MM.1S (cell line): ENCODE data around the gene DENND1C.

Experiments used
- DNase-seq: peaks from one replicate; pipeline ENCODE4 v3.0.0-alpha.2; 2015
- H2AFZ ChIP-seq: fragments of 300-600 bp; sonication (generic); 2 replicates; pipeline ENCODE4 v1.6.0; 2016; ENCODE audit warnings: antibody characterized with exemption, low read length
- H3F3A ChIP-seq: fragments of 300-600 bp; sonication (generic); 2 replicates; pipeline ENCODE4 v1.6.1; 2016; ENCODE audit warnings: mild to moderate bottlenecking, antibody characterized with exemption, low read length, moderate library complexity, mixed read lengths; ENCODE audit not compliant: insufficient read depth
- H3K27ac ChIP-seq: fragments of 300-600 bp; sonication (generic); 2 replicates; pipeline ENCODE4 v1.5.1; 2016; ENCODE audit warnings: mild to moderate bottlenecking, low read length
- H3K27me3 ChIP-seq: fragments of 300-600 bp; sonication (generic); replicated peaks from 2 replicates; pipeline ENCODE4 v1.6.0; 2016; ENCODE audit warnings: low read length; ENCODE audit not compliant: insufficient read depth
- H3K36me3 ChIP-seq: fragments of 300-600 bp; sonication (generic); replicated peaks from 2 replicates; pipeline ENCODE4 v1.6.1; 2016; ENCODE audit warnings: mild to moderate bottlenecking, low read length, mixed read lengths; ENCODE audit not compliant: insufficient read depth
- H3K4me1 ChIP-seq: fragments of 300-600 bp; sonication (generic); 2 replicates; pipeline ENCODE4 v1.6.1; 2016; ENCODE audit warnings: low read length, mixed read lengths
- H3K4me2 ChIP-seq: fragments of 300-600 bp; sonication (generic); 2 replicates; pipeline ENCODE4 v1.6.0; 2016; ENCODE audit warnings: low read depth, low read length
- H3K4me3 ChIP-seq: fragments of 300-600 bp; sonication (generic); 2 replicates; pipeline ENCODE4 v1.5.1; 2016; ENCODE audit warnings: low read length, mixed read lengths
- H3K79me2 ChIP-seq: fragments of 300-600 bp; sonication (generic); 2 replicates; pipeline ENCODE4 v1.6.1; 2016; ENCODE audit warnings: mixed run types, low read length, mixed read lengths
- H3K9ac ChIP-seq: fragments of 300-600 bp; sonication (generic); 2 replicates; pipeline ENCODE4 v1.6.1; 2016; ENCODE audit warnings: low read length, mixed read lengths
- H3K9me2 ChIP-seq: fragments of 300-600 bp; sonication (generic); replicated peaks from 2 replicates; pipeline ENCODE4 v1.6.1; 2016; ENCODE audit warnings: mild to moderate bottlenecking, low read length, mixed read lengths; ENCODE audit not compliant: insufficient read depth
- H3K9me3 ChIP-seq: fragments of 300-600 bp; sonication (generic); replicated peaks from 2 replicates; pipeline ENCODE4 v1.6.1; 2016; ENCODE audit warnings: mild to moderate bottlenecking, low read length, mixed read lengths; ENCODE audit not compliant: insufficient read depth
- H4K20me1 ChIP-seq: fragments of 300-600 bp; sonication (generic); 2 replicates; pipeline ENCODE4 v1.6.1; 2016; ENCODE audit warnings: mild to moderate bottlenecking, low read length, moderate library complexity, mixed read lengths; ENCODE audit not compliant: insufficient read depth
- CTCF ChIP-seq: fragments of 300-600 bp; sonication (generic); IDR thresholded peaks from 2 replicates; pipeline ENCODE4 v1.5.1; 2016; ENCODE audit warnings: antibody characterized with exemption, low read length, mixed read lengths
- EZH2 ChIP-seq: fragments of 300-600 bp; sonication (generic); optimal IDR thresholded peaks from 2 replicates; pipeline ENCODE3; 2017; ENCODE audit warnings: low read depth, mild to moderate bottlenecking, antibody characterized with exemption, low read length, mixed read lengths
- EZH2phosphoT487 ChIP-seq: fragments of 300-600 bp; sonication (generic); IDR thresholded peaks from 2 replicates; pipeline ENCODE4 v1.6.1; 2018; ENCODE audit warnings: antibody characterized with exemption, low read length

DENND1C gene

GRCh38 chr19:6478815-6479214, 2.8 kb downstream of the DENND1C start:
- DNase-seq = no peak
- H3K36me3 ChIP-seq = no peaks in the 10 kb centered on the region
- H3K27me3 ChIP-seq = no peaks in the 10 kb centered on the region
- H4K20me1 ChIP-seq = no peaks in the 10 kb centered on the region
- H2AFZ ChIP-seq = no peak overlapping the region
- TF ChIP-seq CTCF (no peak), EZH2 (no peak), EZH2phosphoT487 (no peak)
- H3F3A ChIP-seq = no peaks in the 10 kb centered on the region
- H3K9me3 ChIP-seq = no peaks in the 10 kb centered on the region
- H3K9me2 ChIP-seq = no peaks in the 10 kb centered on the region
- no peak overlapping the region for H3K27ac ChIP-seq
- no peak overlapping the region for H3K9ac ChIP-seq
- H3K4me1 ChIP-seq = peaks cover 11% of the 10 kb centered on the region
- no peak overlapping the region for H3K4me2 ChIP-seq
- 0 out of 2 replicates have a peak, but pooled peaks cover 4% of the 10 kb centered on the region for H3K79me2 ChIP-seq
- no peak overlapping the region for H3K4me3 ChIP-seq

GRCh38 chr19:6476896-6477431, 4.6 kb downstream of the DENND1C start:
- Histone ChIP-seq H3F3A (no peaks in the 10 kb centered on the region), H3K9me3 (no peaks in the 10 kb centered on the region), H3K27ac (no peak overlapping the region), H3K4me2 (no peak overlapping the region), H3K4me1 (peaks cover 8% of the 10 kb centered on the region), H3K9ac (no peak overlapping the region), H2AFZ (no peak overlapping the region), H3K9me2 (no peaks in the 10 kb centered on the region), H3K27me3 (no peaks in the 10 kb centered on the region), H3K79me2 (0 out of 2 replicates have a peak, but pooled peaks cover 4% of the 10 kb centered on the region), H3K36me3 (no peaks in the 10 kb centered on the region), H3K4me3 (no peak overlapping the region), H4K20me1 (no peaks in the 10 kb centered on the region)
- no peak for TF ChIP-seq EZH2
- TF ChIP-seq EZH2phosphoT487 = no peak
- no peak for TF ChIP-seq CTCF
- DNase-seq = no peak

GRCh38 chr19:6476155-6476895, 5.3 kb downstream of the DENND1C start:
- no peak overlapping the region for H3K4me2 ChIP-seq
- H3K9me2 ChIP-seq = no peaks in the 10 kb centered on the region
- no peaks in the 10 kb centered on the region for H3K27me3 ChIP-seq
- H3K9me3 ChIP-seq = no peaks in the 10 kb centered on the region
- DNase-seq = peak; percentile 23
- no peaks in the 10 kb centered on the region for H3F3A ChIP-seq
- H4K20me1 ChIP-seq = no peaks in the 10 kb centered on the region
- peaks cover 6% of the 10 kb centered on the region; the same call in 1 of the 2 replicates for H3K4me1 ChIP-seq
- no peak overlapping the region for H2AFZ ChIP-seq
- no peak overlapping the region for H3K9ac ChIP-seq
- H3K4me3 ChIP-seq = no peak overlapping the region
- 0 out of 2 replicates have a peak, but pooled peaks cover 2% of the 10 kb centered on the region for H3K79me2 ChIP-seq
- TF ChIP-seq EZH2phosphoT487 = no peak
- no peak for TF ChIP-seq CTCF
- TF ChIP-seq EZH2 = no peak
- no peaks in the 10 kb centered on the region for H3K36me3 ChIP-seq
- H3K27ac ChIP-seq = no peak overlapping the region
